Right lobe of liver (tissue), 6 donors: ENCODE data around the gene CDIP1. TPM values are rescaled to one million over a fixed set of nuclear protein-coding genes. Genes with fewer than 3 reads are reported as not detected.

ENCODE experiments used
- ATAC-seq, 4 donors: fragments of 200-7000 bp; cut with Tn5 transposase; one replicate each; pipeline ENCODE4 v1.9.1; 2020; ENCODE audit warnings: mild to moderate bottlenecking in 4 of 4, moderate library complexity in 4 of 4
- DNase-seq, 3 donors: peaks; one replicate each; pipeline ENCODE4 v3.0.0-alpha.2; 2020
- H3K27ac ChIP-seq, 3 donors: fragments of 200-600 bp; one replicate each; pipeline ENCODE4 v1.8.0; 2022
- H3K27me3 ChIP-seq, 2 donors: fragments of 200-600 bp; one replicate each; pipeline ENCODE4 v1.8.0; 2022
- H3K36me3 ChIP-seq, 4 donors: fragments of 200-600 bp; sonication (generic) in 1 of 4; one replicate each; pipeline versions ENCODE4 v1.5.1 to v1.8.0; 2017 to 2022; ENCODE audit warnings: control low read depth in 1 of 4
- H3K4me1 ChIP-seq, 4 donors: fragments of 200-600 bp; sonication (generic) in 1 of 4; one replicate each; pipeline versions ENCODE4 v1.5.1 to v1.8.0; 2017 to 2022; ENCODE audit warnings: control low read depth in 1 of 4
- H3K4me3 ChIP-seq, 3 donors: fragments of 200-600 bp; one replicate each; pipeline ENCODE4 v1.8.0; 2022
- H3K9me3 ChIP-seq, 4 donors: fragments of 200-600 bp; sonication (generic) in 1 of 4; one replicate each; pipeline versions ENCODE4 v1.5.1 to v1.8.0; 2017 to 2022; ENCODE audit warnings: control low read depth in 1 of 4
- POLR2A ChIP-seq: fragments of 450-650 bp; IDR thresholded peaks from one replicate; pipeline ENCODE4 v1.6.1; 2017; ENCODE audit warnings: antibody characterized with exemption, mild to moderate bottlenecking
- WGBS: methylation state at CpG from one replicate; pipeline ENCODE4 v1.1.6; 2018; ENCODE audit warnings: low coverage, low lambda C conversion rate; ENCODE audit not compliant: insufficient coverage; ENCODE audit errors: missing lambda C conversion rate; 5-methylcytosine and 5-hydroxymethylcytosine counted together
- intact Hi-C, 2 donors: fragments of 100-400 bp; cut with DNase I; formaldehyde crosslinking; loops; one replicate each; pipeline versions ENCODE4 v1.11.2 to v1.14.1; 2022
- total RNA-seq, 6 experiments: library from RNA; depleted of rRNA in 2 of 6; stranded (reverse); fragments of >200 nt in 2 of 6; fragmentation: NEBNext Ultra II Directional in 3 of 6; extraction: Animal tissue kit (Norgen Biotek cat#: 25700) in 3 of 6; gene quantifications; one replicate each; pipeline versions ENCODE4 v1.1.0 to v1.2.4, GENCODE V29; 2016 to 2023
- TF ChIP-seq, protein P1 (sequence below), 4 donors: fragments of 200-600 bp in 3 of 4; fragments of 450-650 bp in 1 of 4; IDR thresholded peaks; one replicate each; pipeline versions ENCODE4 v1.5.1 to v1.8.0; 2016 to 2022; ENCODE audit warnings: antibody characterized with exemption in 4 of 4, mild to moderate bottlenecking in 2 of 4
- donor health status: DM: no; HTN: yes; CAD: no.
- donor health status: DM: no; HTN: no; CAD: no.
- donor health status: DM: no; HTN: no; CAD: no.
- donor health status: DM: no; HTN: yes; CAD: no.
- donor health status: DM: no; HTN: yes; CAD: no.

Gene CDIP1
- total RNA-seq, 6 experiments from 2014 or later = 15.7 to 23.2 (median 18.4) TPM

DNA sequence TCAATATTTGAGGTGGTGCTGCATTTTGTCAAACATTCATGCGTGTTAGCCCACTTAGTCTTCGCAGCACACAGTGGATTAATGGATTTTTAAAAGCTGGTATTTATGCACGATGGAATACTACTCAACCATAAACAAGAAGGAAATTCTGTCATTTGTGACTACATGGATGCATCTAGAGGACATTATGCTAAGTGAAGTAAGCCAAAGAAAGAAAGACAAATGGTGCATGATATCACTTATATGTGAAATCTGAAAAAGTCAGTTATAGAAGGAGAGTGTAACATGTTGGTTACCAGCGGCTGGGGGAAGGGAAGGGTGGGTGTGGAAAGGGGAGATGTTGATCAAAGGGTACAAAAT lies 39.4 kb downstream of the CDIP1 start:
- Histone ChIP-seq H3K36me3 (peaks cover 0 to 7% (median 3%) of the 10 kb centered on the region in 4 donors), H3K27me3 (no peaks in the 10 kb centered on the region), H3K4me1 (peaks cover 0 to 20% (median 8%) of the 10 kb centered on the region in 4 donors), H3K9me3 (no peaks in the 10 kb centered on the region), H3K4me3 (no peak overlapping the region), H3K27ac (no peak overlapping the region)
- intact Hi-C loops = no loop called here
- TF ChIP-seq, protein P1, sequence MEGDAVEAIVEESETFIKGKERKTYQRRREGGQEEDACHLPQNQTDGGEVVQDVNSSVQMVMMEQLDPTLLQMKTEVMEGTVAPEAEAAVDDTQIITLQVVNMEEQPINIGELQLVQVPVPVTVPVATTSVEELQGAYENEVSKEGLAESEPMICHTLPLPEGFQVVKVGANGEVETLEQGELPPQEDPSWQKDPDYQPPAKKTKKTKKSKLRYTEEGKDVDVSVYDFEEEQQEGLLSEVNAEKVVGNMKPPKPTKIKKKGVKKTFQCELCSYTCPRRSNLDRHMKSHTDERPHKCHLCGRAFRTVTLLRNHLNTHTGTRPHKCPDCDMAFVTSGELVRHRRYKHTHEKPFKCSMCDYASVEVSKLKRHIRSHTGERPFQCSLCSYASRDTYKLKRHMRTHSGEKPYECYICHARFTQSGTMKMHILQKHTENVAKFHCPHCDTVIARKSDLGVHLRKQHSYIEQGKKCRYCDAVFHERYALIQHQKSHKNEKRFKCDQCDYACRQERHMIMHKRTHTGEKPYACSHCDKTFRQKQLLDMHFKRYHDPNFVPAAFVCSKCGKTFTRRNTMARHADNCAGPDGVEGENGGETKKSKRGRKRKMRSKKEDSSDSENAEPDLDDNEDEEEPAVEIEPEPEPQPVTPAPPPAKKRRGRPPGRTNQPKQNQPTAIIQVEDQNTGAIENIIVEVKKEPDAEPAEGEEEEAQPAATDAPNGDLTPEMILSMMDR (IDR thresholded peaks at IDR 0.05) = no peak
- TF ChIP-seq POLR2A = no peak
- 92% methylated on average over 4 of the region's 4 CpGs for WGBS
- no peak for ATAC-seq
- no peak for DNase-seq

DNA sequence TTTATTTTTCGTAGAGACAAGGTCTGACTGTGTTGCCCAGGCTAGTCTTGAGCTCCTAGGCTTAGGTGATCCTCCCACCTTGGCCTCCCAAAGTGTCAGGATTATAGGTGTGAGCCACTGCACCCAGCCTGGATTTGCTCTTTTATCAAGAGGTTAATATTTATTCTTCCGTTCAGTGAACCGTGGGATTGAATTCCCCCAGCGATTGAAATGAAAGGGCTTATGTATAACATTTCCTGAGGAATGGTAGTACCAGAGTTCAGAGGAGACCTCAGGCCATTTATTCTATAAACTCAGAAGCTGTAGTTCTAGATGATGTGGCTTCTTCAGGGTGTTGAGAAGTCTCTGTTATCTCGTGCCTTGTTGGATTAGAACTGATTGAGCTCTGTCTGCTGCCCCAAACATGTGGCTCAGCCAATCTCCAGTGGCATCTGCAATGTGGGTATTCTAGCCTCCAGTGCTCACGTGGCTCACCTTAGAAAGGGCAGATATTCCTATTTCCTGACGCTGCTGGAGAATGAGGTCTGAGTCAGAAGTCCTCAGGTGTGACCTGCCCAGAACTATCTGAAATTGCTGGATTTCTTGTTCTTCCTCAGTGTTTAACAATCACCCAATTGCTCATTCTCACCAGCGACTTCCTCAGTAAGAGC lies 39.9 kb downstream of the CDIP1 start:
- intact Hi-C loops = no loop called here
- Histone ChIP-seq H3K4me1 (peaks cover 0 to 20% (median 8%) of the 10 kb centered on the region in 4 donors), H3K27ac (no peak overlapping the region), H3K36me3 (peaks cover 0 to 7% (median 3%) of the 10 kb centered on the region in 4 donors), H3K27me3 (no peaks in the 10 kb centered on the region), H3K9me3 (no peaks in the 10 kb centered on the region), H3K4me3 (no peak overlapping the region)
- DNase-seq = no peak
- 75% methylated on average over 6 of the region's 8 CpGs for WGBS
- no peak for ATAC-seq
- TF ChIP-seq, protein P1 (IDR thresholded peaks at IDR 0.05) = no peak
- TF ChIP-seq POLR2A = no peak

DNA sequence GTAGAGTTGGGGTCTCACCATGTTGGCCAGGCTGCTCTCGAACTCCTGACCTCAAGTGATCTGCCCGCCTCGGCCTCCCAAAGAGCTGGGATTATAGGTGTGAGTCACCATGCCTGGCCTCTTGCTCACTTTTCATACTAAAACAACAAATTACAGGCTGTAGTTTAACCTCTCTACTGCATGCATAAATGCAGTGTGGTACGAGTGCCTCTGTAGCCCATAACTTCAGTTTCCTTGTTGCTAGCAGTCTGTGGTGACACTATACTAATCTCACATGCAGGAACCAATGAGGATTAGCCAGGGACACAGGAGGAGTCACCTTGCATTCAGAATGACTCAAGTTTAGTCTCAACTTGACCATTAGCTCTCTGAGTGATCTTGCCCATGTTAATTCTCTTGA lies 42.3 kb downstream of the CDIP1 start:
- Histone ChIP-seq H3K4me1 (peaks cover 0 to 14% (median 8%) of the 10 kb centered on the region in 4 donors), H3K4me3 (no peak overlapping the region), H3K9me3 (no peaks in the 10 kb centered on the region), H3K36me3 (peaks cover 0 to 7% (median 3%) of the 10 kb centered on the region in 4 donors), H3K27me3 (no peaks in the 10 kb centered on the region), H3K27ac (no peak overlapping the region)
- TF ChIP-seq, protein P1 (IDR thresholded peaks at IDR 0.05) = no peak
- no peak for TF ChIP-seq POLR2A
- intact Hi-C loops = no loop called here
- DNase-seq (no peak), ATAC-seq (no peak)
- WGBS = 89% methylated on average over 3 of the region's 4 CpGs

DNA sequence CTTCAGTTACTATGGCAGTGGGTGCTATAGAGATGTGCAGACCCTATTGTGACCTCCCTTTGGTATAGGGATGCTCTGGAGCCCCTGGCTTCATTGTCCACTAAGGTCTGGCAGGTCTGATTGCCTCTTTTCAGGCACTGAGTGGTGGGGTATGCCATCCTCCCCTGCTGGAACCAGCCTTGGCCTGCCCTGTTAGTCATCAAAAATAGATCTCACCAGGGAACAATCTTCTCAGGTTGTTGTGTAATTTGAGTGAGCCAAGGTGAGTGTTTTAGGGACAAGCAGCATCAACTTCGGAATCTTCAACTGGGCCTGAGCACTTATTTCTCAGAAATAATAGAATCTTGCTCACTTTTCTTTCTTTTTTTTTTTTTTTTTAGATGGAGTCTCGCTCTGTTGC lies 42.8 kb downstream of the CDIP1 start:
- WGBS = 92% methylated on average over 2 of the region's 2 CpGs
- intact Hi-C loops = no loop called here
- DNase-seq (no peak), ATAC-seq (no peak)
- H3K9me3 ChIP-seq = no peaks in the 10 kb centered on the region
- H3K4me3 ChIP-seq = no peak overlapping the region
- H3K27me3 ChIP-seq = no peaks in the 10 kb centered on the region
- H3K36me3 ChIP-seq = peaks cover 0 to 7% (median 3%) of the 10 kb centered on the region in 4 donors
- no peak overlapping the region for H3K27ac ChIP-seq
- H3K4me1 ChIP-seq = peaks cover 0 to 9% (median 6%) of the 10 kb centered on the region in 4 donors
- TF ChIP-seq, protein P1 (IDR thresholded peaks at IDR 0.05) = no peak
- no peak for TF ChIP-seq POLR2A
